ENCODE data around the gene STAT6. TPM values are rescaled to one million over a fixed set of nuclear protein-coding genes. Genes with fewer than 3 reads are reported as not detected.

Gene STAT6
- total RNA-seq, 2 experiments from 2014 or later = 127 to 128 TPM

DNA sequence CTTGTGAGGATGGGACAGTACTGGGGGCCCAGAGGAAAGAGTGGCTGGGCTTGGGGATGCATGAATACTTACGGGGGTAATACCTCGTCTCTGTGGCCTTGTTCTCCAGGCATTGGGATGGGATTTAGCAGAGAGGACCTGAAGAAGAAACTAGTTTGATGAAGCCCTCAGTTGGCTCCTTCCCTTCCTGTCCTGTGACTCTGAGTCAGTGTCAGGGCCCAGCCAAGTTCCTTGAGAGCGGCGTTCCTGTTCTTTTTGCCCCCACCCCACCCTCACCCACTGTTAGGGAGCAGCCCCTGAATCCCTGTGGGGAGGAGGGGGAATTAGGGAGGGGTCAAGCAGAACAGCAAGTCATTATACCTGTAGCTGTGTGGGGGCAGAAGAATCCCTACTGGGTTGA, 41.5 kb upstream of the STAT6 start:
- Mint-ChIP-seq H3K36me3 (ENCODE audit: low read depth) (no peaks in the 10 kb centered on the region), H3K27me3 (no peaks in the 10 kb centered on the region)
- CTCF ChIA-PET = interaction anchor here (0.9 kb wide), 1 partner anchor 28 kb away, joined by 3 read pairs; no protein-coding TSS in a partner anchor

DNA sequence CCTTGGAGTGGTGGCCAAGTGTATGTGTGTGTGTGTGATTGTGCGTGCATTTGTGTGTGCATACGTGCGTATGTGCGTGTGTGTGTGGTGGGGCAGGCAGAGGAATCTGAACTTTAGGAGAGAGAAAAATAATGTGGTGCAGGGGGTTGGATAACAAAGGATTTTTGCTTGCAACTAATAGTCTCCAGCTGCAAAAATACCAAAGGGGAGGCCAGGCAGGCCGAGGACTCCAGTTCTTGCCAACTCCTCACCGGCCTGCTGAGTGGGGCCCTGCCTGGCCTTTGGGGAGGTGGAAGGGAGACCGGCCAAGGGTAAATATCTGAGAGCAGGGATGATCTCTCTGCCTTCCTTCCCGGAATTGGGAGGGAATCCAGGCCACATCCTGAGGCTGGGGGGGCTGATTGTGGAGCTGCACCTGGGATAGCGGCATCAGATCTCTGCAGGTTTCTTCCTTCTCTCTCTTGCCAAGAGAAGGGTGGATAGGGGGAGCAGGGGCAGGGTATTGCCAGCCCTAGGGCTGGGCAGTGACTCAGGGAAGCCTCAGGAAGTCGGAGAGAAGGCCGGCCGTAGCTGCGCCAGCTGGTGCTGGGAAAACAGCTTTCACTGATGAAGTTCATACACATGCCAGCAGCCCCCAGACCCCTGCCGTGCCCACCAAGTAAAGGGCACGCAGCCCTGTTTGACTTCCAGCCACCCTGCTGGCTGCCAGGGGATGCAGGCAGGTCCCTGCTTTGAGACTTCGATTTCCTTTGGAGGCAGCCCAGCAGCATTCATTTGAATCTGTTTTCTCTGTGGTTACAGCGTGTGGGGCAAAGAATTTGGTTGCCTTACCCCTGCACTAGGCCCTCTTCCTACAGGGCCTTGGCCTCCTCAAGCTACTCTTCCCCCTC, 40.8 kb upstream of the STAT6 start:
- H3K4me3 Mint-ChIP-seq = no peak overlapping the region
- CTCF ChIA-PET = no interaction called here
- POLR2A ChIA-PET = no interaction called here

More for the DNA sequence above, 41.5 kb upstream of the STAT6 start:
- peaks cover 4% of the 10 kb centered on the region for H3K4me1 Mint-ChIP-seq
- no peak for DNase-seq
- H3K27ac Mint-ChIP-seq = no peak overlapping the region
- POLR2A ChIA-PET = no interaction called here
- no peak overlapping the region for H3K4me3 Mint-ChIP-seq
- H3K9me3 Mint-ChIP-seq = no peaks in the 10 kb centered on the region

GRCh38 chr12:57150400-57151000, 39.3 kb upstream of the STAT6 start:
- Mint-ChIP-seq H3K27ac (no peak overlapping the region), H3K27me3 (no peaks in the 10 kb centered on the region), H3K4me1 (no peaks in the 10 kb centered on the region), H3K4me3 (no peak overlapping the region), H3K9me3 (no peaks in the 10 kb centered on the region), H3K36me3 (ENCODE audit: low read depth) (no peaks in the 10 kb centered on the region)
- no peak for DNase-seq
- ChIA-PET POLR2A (no interaction called here), CTCF (no interaction called here)

More for the DNA sequence above, 40.8 kb upstream of the STAT6 start:
- Mint-ChIP-seq H3K27me3 (no peaks in the 10 kb centered on the region), H3K9me3 (no peaks in the 10 kb centered on the region), H3K36me3 (ENCODE audit: low read depth) (no peaks in the 10 kb centered on the region), H3K27ac (no peak overlapping the region), H3K4me1 (peaks cover under 1% of the 10 kb centered on the region)
- no peak for DNase-seq

DNA sequence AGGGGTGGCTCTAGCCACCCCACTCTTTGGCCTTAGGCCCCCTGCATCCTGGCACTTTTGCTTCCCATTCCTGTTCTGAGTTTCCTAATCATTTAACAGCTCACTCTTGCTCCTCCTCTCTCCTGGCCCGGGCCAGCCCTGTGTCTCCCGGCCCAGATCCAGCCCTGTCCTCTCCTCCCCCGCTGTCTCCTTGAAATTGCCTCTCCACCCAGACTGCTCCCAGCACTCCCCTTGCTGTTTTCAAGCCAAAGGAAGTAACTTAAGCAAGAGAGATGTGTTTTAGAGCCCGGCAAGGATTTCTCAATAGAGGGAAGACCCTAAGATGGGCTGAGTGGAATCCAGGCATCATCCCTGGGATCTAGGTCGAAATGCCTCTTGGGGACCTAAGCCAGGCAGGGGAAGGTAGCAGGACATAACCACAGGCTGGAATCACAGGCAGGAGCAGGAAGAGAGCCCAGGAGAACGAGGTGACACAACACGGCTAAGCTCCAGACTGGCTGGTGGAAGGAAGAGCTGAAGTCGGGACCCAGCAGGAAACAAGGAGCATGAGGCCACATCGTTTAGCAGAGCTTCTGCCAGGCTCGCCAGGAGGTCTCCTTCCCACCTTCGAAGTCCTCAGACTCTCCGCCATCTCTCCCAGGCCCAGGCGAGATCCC, 38.2 kb upstream of the STAT6 start:
- H3K4me1 Mint-ChIP-seq = no peaks in the 10 kb centered on the region
- no peaks in the 10 kb centered on the region for H3K9me3 Mint-ChIP-seq
- H3K4me3 Mint-ChIP-seq = no peak overlapping the region
- no peaks in the 10 kb centered on the region for H3K36me3 Mint-ChIP-seq (ENCODE audit: low read depth)
- no peak for DNase-seq
- ChIA-PET POLR2A (interaction anchor here (1.5 kb wide), 1 partner anchor 46 kb away, joined by 3 read pairs; no protein-coding TSS in a partner anchor), CTCF (no interaction called here)
- H3K27me3 Mint-ChIP-seq = no peaks in the 10 kb centered on the region
- H3K27ac Mint-ChIP-seq = no peak overlapping the region

- H3K4me1 Mint-ChIP-seq = no peaks in the 10 kb centered on the region
- H3K27me3 Mint-ChIP-seq = no peaks in the 10 kb centered on the region
- ChIA-PET POLR2A (interaction anchor here (1.5 kb wide), 1 partner anchor 45 kb away, joined by 3 read pairs; no protein-coding TSS in a partner anchor), CTCF (interaction anchor here (1.0 kb wide), 1 partner anchor 24 kb away, joined by 3 read pairs; no protein-coding TSS in a partner anchor)
- H3K4me3 Mint-ChIP-seq = no peak overlapping the region
- no peaks in the 10 kb centered on the region for H3K36me3 Mint-ChIP-seq (ENCODE audit: low read depth)
- no peak for DNase-seq
- no peak overlapping the region for H3K27ac Mint-ChIP-seq
- no peaks in the 10 kb centered on the region for H3K9me3 Mint-ChIP-seq
These were observed 37.5 kb upstream of the STAT6 start for GRCh38 chr12:57148469-57149244.

DNA sequence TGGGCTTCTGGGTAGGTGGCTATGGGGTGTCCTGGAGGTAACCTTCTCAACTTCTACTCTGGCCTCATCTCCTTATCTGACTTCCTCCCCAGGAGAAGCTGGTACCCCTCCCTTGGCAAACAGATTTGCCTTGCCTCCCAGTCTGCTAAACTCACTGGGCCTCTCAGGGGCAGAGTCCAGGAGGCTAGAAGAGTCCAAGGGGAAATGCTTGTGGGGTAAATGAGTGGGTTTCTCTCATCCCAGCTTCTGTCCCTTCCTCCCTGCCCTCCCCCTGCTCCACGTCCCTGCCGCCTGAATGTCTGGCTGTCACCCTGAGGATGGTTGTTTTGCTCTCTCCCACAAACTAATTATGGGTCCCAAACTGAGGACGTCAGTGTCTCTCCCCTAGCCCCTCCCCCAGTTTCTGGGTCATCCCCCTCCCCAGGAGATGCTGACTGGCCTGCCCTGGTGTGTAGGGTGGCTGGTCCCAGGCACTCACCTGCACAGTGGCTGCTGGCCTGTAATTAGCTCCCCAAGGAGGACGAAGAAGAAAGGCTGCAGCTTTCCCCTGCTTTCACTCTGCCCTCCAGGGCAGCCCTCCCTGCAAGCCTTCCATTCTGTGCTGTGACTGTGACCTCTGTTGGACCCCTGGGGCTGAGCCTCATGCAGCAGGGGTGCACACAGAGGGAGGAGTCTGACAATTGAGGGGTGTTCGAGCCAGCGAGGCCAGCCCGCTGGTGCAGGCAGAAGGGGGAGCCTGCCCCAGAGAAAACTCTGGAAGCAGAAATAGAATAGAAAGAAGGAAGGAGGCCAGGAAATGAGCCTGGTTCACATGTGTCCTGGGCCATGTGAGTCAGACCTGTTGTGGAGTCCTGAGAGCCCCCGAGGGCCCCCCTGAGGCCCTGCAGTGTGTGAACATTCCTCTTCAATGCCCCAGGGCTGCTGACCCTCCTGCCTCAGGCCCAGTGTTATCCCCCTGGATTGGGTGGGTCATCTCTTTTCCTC, 36.1 kb upstream of the STAT6 start, which contains the start of gene LRP1-AS:
LRP1-AS (minus strand) TSS at position 659 of the 984 bp plus-strand sequence.
- no peak within 1 kb of the TSS for H3K4me3 Mint-ChIP-seq
- POLR2A ChIA-PET = no interaction called here
- H3K9me3 Mint-ChIP-seq = no peaks in the 10 kb centered on the region

GRCh38 chr12:57146092-57146491, 34.9 kb upstream of the STAT6 start:
- no peak overlapping the region for H3K4me3 Mint-ChIP-seq
- ChIA-PET POLR2A (no interaction called here), CTCF (interaction anchor here (1.0 kb wide), 1 partner anchor 22 kb away, joined by 5 read pairs; no protein-coding TSS in a partner anchor)
- H3K27me3 Mint-ChIP-seq = no peaks in the 10 kb centered on the region
- no peak for DNase-seq
- H3K4me1 Mint-ChIP-seq = no peaks in the 10 kb centered on the region
- no peak overlapping the region for H3K27ac Mint-ChIP-seq
- no peaks in the 10 kb centered on the region for H3K9me3 Mint-ChIP-seq
- H3K36me3 Mint-ChIP-seq (ENCODE audit: low read depth) = no peaks in the 10 kb centered on the region

More for the DNA sequence above, 36.1 kb upstream of the STAT6 start, which contains the start of gene LRP1-AS:
- H3K27me3 Mint-ChIP-seq = no peaks in the 10 kb centered on the region
- no peaks in the 10 kb centered on the region for H3K4me1 Mint-ChIP-seq
- no peak for DNase-seq
- no peaks in the 10 kb centered on the region for H3K36me3 Mint-ChIP-seq (ENCODE audit: low read depth)
- no peak within 1 kb of the TSS for H3K27ac Mint-ChIP-seq
- CTCF ChIA-PET = no interaction called here

- Mint-ChIP-seq H3K9me3 (no peaks in the 10 kb centered on the region), H3K4me1 (no peaks in the 10 kb centered on the region), H3K27me3 (no peaks in the 10 kb centered on the region), H3K4me3 (no peak overlapping the region), H3K36me3 (ENCODE audit: low read depth) (no peaks in the 10 kb centered on the region), H3K27ac (no peak overlapping the region)
- no peak for DNase-seq
- CTCF ChIA-PET = interaction anchor here (1.0 kb wide), 1 partner anchor 21 kb away, joined by 5 read pairs; no protein-coding TSS in a partner anchor
- POLR2A ChIA-PET = no interaction called here
These were observed 34.4 kb upstream of the STAT6 start for GRCh38 chr12:57145460-57146059.

- H3K4me3 Mint-ChIP-seq = no peak overlapping the region
- no peak overlapping the region for H3K27ac Mint-ChIP-seq
- H3K27me3 Mint-ChIP-seq = peaks cover 2% of the 10 kb centered on the region
- no peaks in the 10 kb centered on the region for H3K9me3 Mint-ChIP-seq
- no peaks in the 10 kb centered on the region for H3K36me3 Mint-ChIP-seq (ENCODE audit: low read depth)
- CTCF ChIA-PET = no interaction called here
- H3K4me1 Mint-ChIP-seq = no peaks in the 10 kb centered on the region
- no peak for DNase-seq
- POLR2A ChIA-PET = no interaction called here
These were observed 32.3 kb upstream of the STAT6 start for GRCh38 chr12:57143454-57143853.

- Mint-ChIP-seq H3K4me3 (no peak overlapping the region), H3K4me1 (no peaks in the 10 kb centered on the region), H3K27me3 (peaks cover 2% of the 10 kb centered on the region), H3K9me3 (no peaks in the 10 kb centered on the region), H3K27ac (no peak overlapping the region), H3K36me3 (ENCODE audit: low read depth) (no peaks in the 10 kb centered on the region)
- CTCF ChIA-PET = no interaction called here
- POLR2A ChIA-PET = no interaction called here
- no peak for DNase-seq
These were observed 31.6 kb upstream of the STAT6 start for GRCh38 chr12:57142727-57143126.

DNA sequence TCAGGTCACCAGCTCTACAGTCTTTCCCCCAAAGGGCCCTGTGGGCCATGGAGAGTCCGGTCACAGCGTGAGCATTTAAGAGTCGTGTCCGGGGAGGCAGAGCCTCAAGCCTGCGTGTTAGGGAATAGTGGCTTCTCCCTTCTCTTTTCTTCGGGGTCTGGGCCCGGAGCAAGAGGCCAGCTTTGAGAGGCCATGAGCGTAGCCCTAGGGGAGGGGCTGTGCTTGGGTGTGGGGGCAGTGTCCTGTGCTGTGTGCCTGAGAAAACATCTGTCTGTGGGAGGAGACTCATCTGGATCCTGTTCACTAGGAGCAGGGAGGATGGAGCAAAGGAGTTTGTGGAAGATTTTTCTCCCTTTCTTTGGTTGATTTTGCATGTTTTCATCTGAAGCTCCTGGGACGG, 31.0 kb upstream of the STAT6 start:
- CTCF ChIA-PET = no interaction called here
- no peaks in the 10 kb centered on the region for H3K36me3 Mint-ChIP-seq (ENCODE audit: low read depth)
- peaks cover 2% of the 10 kb centered on the region for H3K27me3 Mint-ChIP-seq
- no peak overlapping the region for H3K4me3 Mint-ChIP-seq
- H3K9me3 Mint-ChIP-seq = no peaks in the 10 kb centered on the region
- DNase-seq = no peak
- no peaks in the 10 kb centered on the region for H3K4me1 Mint-ChIP-seq
- no peak overlapping the region for H3K27ac Mint-ChIP-seq
- POLR2A ChIA-PET = no interaction called here

Data from activated CD4-positive, alpha-beta memory T cell treated with anti-CD3 and anti-CD28 coated beads, Interleukin-2, amount 10 ng/mL, durations not matched to agents 7 days and 5 days (primary cell).